K562 (cell line): ENCODE data around the gene TRMT1. TPM values are rescaled to one million over a fixed set of nuclear protein-coding genes. Genes with fewer than 3 reads are reported as not detected.
A peak's percentile ranks its signal among the peaks of the same experiment; 100 is the strongest.

Source experiments
- BMI1 ChIP-seq: fragments of 150-350 bp; IDR thresholded peaks from 2 replicates; pipeline ENCODE4 v1.6.1; 2014; ENCODE audit warnings: low read length
- EP400 ChIP-seq: fragments of 450-650 bp; IDR thresholded peaks from 2 replicates; pipeline ENCODE4 v1.6.1; 2017; ENCODE audit warnings: antibody characterized with exemption, mild to moderate bottlenecking, moderate library complexity
- HEY1 ChIP-seq: fragments of 250-450 bp; sonication (Bioruptor Pico); IDR thresholded peaks from 2 replicates; pipeline ENCODE4 v1.5.0; 2020; ENCODE audit warnings: mild to moderate bottlenecking, moderate library complexity, borderline replicate concordance
- HIVEP1 ChIP-seq: fragments of 250-450 bp; sonication (Bioruptor Pico); IDR thresholded peaks from 2 replicates; pipeline ENCODE4 v1.4.0; 2020; ENCODE audit warnings: mild to moderate bottlenecking
- LCOR ChIP-seq: sonication (generic); formaldehyde crosslinking; IDR thresholded peaks from 2 replicates; pipeline ENCODE4 v1.8.0; 2022; ENCODE audit warnings: mild to moderate bottlenecking, missing genetic modification reagents
- NBN ChIP-seq: fragments of 450-650 bp; IDR thresholded peaks from 2 replicates; pipeline ENCODE4 v1.6.1; 2016; ENCODE audit warnings: low read depth, mild to moderate bottlenecking
- POLR2G ChIP-seq: fragments of 200-400 bp; formaldehyde crosslinking; IDR thresholded peaks from 2 replicates; pipeline ENCODE4 v1.6.1; 2017; ENCODE audit warnings: low read depth, mild to moderate bottlenecking, antibody characterized with exemption, low read length, moderate library complexity
- ZNF212 ChIP-seq: fragments of 450-650 bp; formaldehyde crosslinking; IDR thresholded peaks from 2 replicates; pipeline ENCODE4 v1.4.0; 2020; ENCODE audit warnings: mild to moderate bottlenecking
- polyA plus RNA-seq, 8 experiments: library from polyadenylated mRNA; depleted of rRNA in 4 of 8; stranded (reverse) in 5 of 8; unstranded in 3 of 8; fragments of >200 nt; fragmentation: Nextera tagmentation in 2 of 8; fragmentation: Illumina TruSeq in 1 of 8; extraction: Ambion mirVana in 2 of 8; extraction: Trizol in 1 of 8; gene quantifications; 2 replicates each; pipeline versions ENCODE4 v1.2.1 to v1.2.3, GENCODE V29; 2011 to 2014; ENCODE audit warnings: inconsistent platforms in 1 of 8, missing spikeins in 1 of 8
- total RNA-seq, 7 experiments: library from RNA; depleted of rRNA in 6 of 7; stranded (reverse); fragments of >200 nt in 6 of 7; fragmentation: Illumina TruSeq in 2 of 7; extraction: Trizol in 2 of 7; gene quantifications; 2 replicates each; pipeline versions ENCODE4 v1.2.1 to v1.2.3, GENCODE V29; 2011 to 2021; ENCODE audit warnings: low replicate concordance in 1 of 7
- TF ChIP-seq, protein P1 (sequence below): sonication (generic); formaldehyde crosslinking; IDR thresholded peaks from 2 replicates; pipeline ENCODE4 v1.8.0; 2023; ENCODE audit warnings: mild to moderate bottlenecking, missing genetic modification reagents
- TF ChIP-seq, protein P2 (sequence below): IDR thresholded peaks from 2 replicates; pipeline ENCODE4 v1.6.1; 2016; ENCODE audit warnings: missing genetic modification characterization, missing compliant biosample characterization
- TF ChIP-seq, protein P3 (sequence below), 2 experiments: fragments of 450-650 bp; IDR thresholded peaks; 2 replicates each; pipeline ENCODE4 v1.6.1; 2016; ENCODE audit warnings: mild to moderate bottlenecking in 2 of 2, borderline replicate concordance in 1 of 2, low read depth in 1 of 2, moderate library complexity in 1 of 2
- TF ChIP-seq, protein P4 (sequence below): fragments of 450-650 bp; formaldehyde crosslinking; IDR thresholded peaks from 2 replicates; pipeline ENCODE4 v1.4.0; 2020; ENCODE audit warnings: mild to moderate bottlenecking, moderate library complexity

The TRMT1 gene
- total and polyA plus RNA-seq, 9 of the 15 experiments (the other 6 are each of a cell fraction or from before 2014, with no cell fraction given), result 5.8 to 158 (median 54.3) TPM

DNA sequence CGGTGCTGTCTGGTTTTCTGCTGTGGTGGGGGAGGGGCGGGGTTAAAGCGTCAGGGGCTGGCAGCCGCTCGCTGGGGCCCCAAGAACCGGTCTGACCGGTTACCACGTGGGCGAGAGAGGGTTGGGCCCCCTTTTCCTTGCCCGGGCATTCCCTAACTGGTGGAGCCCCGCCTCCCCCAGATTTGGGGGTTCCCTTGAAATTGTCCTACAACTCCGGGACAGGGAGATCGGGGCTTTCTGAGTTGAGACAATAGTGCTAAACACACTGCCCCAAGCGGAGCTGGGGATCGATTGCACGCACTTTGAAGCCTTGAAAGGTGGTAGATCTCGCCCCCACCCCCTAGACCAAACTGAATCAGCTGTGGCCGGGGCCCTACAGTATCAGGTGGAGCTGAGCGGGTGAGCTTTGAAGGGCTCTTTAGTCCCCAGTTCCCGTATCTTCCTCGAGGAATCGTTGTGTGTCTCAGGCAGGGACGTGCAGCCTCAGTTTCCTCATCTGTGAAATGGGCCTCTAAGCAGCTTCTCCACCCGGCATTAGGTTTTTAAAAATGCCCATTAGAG lies 38.5 kb upstream of the TRMT1 start (continued):
- TF ChIP-seq, protein P1, sequence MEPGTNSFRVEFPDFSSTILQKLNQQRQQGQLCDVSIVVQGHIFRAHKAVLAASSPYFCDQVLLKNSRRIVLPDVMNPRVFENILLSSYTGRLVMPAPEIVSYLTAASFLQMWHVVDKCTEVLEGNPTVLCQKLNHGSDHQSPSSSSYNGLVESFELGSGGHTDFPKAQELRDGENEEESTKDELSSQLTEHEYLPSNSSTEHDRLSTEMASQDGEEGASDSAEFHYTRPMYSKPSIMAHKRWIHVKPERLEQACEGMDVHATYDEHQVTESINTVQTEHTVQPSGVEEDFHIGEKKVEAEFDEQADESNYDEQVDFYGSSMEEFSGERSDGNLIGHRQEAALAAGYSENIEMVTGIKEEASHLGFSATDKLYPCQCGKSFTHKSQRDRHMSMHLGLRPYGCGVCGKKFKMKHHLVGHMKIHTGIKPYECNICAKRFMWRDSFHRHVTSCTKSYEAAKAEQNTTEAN, result no peak
- TF ChIP-seq, protein P2, sequence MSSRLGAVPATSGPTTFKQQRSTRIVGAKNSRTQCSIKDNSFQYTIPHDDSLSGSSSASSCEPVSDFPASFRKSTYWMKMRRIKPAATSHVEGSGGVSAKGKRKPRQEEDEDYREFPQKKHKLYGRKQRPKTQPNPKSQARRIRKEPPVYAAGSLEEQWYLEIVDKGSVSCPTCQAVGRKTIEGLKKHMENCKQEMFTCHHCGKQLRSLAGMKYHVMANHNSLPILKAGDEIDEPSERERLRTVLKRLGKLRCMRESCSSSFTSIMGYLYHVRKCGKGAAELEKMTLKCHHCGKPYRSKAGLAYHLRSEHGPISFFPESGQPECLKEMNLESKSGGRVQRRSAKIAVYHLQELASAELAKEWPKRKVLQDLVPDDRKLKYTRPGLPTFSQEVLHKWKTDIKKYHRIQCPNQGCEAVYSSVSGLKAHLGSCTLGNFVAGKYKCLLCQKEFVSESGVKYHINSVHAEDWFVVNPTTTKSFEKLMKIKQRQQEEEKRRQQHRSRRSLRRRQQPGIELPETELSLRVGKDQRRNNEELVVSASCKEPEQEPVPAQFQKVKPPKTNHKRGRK (tag), result no peak
- TF ChIP-seq, protein P3, sequence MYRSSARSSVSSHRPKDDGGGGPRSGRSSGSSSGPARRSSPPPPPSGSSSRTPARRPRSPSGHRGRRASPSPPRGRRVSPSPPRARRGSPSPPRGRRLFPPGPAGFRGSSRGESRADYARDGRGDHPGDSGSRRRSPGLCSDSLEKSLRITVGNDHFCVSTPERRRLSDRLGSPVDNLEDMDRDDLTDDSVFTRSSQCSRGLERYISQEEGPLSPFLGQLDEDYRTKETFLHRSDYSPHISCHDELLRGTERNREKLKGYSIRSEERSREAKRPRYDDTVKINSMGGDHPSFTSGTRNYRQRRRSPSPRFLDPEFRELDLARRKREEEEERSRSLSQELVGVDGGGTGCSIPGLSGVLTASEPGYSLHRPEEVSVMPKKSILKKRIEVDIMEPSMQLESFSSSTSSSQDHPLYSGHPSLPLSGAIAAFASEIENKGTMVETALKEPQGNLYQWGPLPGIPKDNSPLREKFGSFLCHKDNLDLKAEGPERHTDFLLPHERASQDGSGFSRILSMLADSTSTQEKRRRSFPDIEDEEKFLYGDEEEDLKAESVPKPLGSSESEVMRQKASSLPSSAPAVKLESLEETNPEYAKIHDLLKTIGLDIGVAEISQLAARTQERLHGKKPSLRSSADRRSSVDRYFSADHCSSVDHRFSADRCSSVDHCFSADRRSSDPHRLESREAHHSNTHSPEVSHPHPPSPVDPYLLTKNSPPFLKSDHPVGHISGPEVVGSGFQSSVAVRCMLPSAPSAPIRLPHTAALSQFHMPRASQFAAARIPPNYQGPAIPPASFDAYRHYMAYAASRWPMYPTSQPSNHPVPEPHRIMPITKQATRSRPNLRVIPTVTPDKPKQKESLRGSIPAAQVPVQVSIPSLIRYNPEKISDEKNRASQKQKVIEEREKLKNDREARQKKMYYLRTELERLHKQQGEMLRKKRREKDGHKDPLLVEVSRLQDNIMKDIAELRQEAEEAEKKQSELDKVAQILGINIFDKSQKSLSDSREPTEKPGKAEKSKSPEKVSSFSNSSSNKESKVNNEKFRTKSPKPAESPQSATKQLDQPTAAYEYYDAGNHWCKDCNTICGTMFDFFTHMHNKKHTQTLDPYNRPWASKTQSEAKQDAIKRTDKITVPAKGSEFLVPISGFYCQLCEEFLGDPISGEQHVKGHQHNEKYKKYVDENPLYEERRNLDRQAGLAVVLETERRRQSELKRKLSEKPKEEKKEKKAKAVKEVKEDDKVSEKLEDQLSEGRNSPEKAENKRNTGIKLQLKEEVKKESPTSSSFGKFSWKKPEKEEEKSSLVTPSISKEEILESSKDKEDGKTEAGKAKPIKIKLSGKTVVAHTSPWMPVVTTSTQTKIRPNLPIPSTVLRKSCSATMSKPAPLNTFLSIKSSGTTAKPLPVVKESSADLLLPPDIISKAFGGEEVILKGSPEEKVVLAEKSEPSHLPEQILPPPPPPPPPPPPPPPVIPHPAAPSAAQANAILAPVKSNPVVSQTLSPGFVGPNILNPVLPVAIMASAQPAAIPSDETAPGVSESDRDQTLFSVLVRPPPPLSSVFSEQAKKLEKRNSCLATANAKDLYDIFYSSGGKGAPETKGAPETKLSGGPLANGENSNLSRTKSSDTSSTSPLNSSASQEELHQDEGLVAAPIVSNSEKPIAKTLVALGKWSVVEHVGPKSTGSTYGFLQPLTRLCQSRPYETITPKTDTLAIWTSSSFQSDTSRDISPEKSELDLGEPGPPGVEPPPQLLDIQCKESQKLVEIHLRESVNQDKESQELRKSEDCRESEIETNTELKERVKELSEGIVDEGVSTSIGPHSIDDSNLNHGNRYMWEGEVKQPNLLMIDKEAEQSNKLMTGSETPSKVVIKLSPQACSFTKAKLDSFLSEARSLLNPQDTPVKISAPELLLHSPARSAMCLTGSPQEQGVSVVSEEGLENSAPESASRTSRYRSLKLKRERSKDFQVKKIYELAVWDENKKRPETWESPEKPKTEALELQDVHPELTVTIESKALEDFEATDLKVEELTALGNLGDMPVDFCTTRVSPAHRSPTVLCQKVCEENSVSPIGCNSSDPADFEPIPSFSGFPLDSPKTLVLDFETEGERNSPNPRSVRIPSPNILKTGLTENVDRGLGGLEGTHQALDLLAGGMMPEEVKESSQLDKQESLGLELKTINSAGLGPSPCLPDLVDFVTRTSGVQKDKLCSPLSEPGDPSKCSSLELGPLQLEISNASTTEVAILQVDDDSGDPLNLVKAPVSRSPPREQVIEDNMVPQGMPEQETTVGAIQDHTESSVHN (IDR thresholded peaks at IDR 0.05; ENCODE audit: borderline replicate concordance in 1 of 2, low read depth in 1 of 2), result peak in 1 of 2 experiments; percentile 67; a peak in 1 of 4 replicates
- peak; percentile 61; the same call in 1 of the 2 replicates for TF ChIP-seq NBN
- 0 out of 2 replicates have a peak, but pooled peaks have one; percentile 53 for TF ChIP-seq HEY1 (CRISPR knock-in tag)
- TF ChIP-seq EP400, result no peak; the same call in 1 of the 2 replicates
- TF ChIP-seq HIVEP1 (CRISPR knock-in tag), result no peak
- no peak for TF ChIP-seq ZNF212 (CRISPR knock-in tag)
- TF ChIP-seq LCOR, result no peak; the same call in 1 of the 2 replicates
- TF ChIP-seq POLR2G, result peak; percentile 70
- TF ChIP-seq, protein P4, sequence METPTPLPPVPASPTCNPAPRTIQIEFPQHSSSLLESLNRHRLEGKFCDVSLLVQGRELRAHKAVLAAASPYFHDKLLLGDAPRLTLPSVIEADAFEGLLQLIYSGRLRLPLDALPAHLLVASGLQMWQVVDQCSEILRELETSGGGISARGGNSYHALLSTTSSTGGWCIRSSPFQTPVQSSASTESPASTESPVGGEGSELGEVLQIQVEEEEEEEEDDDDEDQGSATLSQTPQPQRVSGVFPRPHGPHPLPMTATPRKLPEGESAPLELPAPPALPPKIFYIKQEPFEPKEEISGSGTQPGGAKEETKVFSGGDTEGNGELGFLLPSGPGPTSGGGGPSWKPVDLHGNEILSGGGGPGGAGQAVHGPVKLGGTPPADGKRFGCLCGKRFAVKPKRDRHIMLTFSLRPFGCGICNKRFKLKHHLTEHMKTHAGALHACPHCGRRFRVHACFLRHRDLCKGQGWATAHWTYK, result peak; percentile 12; the same call in 1 of the 2 replicates
- no peak for TF ChIP-seq BMI1
